ENCODE measurements around the gene PCDHB14.
"Not testable (repeated sequence)": the region's sequence is repeated elsewhere in the genome, so short reads cannot be mapped to it uniquely, and the experiment has no call there.

PCDHB14 gene

GRCh38 chr5:141210281-141210680, 12.9 kb upstream of the PCDHB14 start:
- not testable (repeated sequence) for DNase-seq (ENCODE audit: low read depth in 2 of 2)

- not testable (repeated sequence) for DNase-seq (ENCODE audit: low read depth in 2 of 2)
Measured at GRCh38 chr5:141210849-141211248, 12.3 kb upstream of the PCDHB14 start.

GRCh38 chr5:141213656-141214339, 9.3 kb upstream of the PCDHB14 start, which contains the start of gene PCDHB13:
PCDHB13 (plus strand) TSS chr5:141213919; CDS start chr5:141214124, 205 bp downstream.
- not testable (repeated sequence) for DNase-seq (ENCODE audit: low read depth in 2 of 2)

- DNase-seq (ENCODE audit: low read depth in 2 of 2) = not testable (repeated sequence)
Measured at GRCh38 chr5:141214583-141214982, 8.6 kb upstream of the PCDHB14 start.

- DNase-seq (ENCODE audit: low read depth in 2 of 2) = not testable (repeated sequence)
Measured at GRCh38 chr5:141215504-141215903, 7.6 kb upstream of the PCDHB14 start.

- not testable (repeated sequence) for DNase-seq (ENCODE audit: low read depth in 2 of 2)
Measured at GRCh38 chr5:141216035-141216434, 7.1 kb upstream of the PCDHB14 start.

GRCh38 chr5:141224844-141225243, 1.7 kb downstream of the PCDHB14 start:
- DNase-seq (ENCODE audit: low read depth in 2 of 2) = not testable (repeated sequence)

- DNase-seq (ENCODE audit: low read depth in 2 of 2) = not testable (repeated sequence)
Measured at GRCh38 chr5:141225421-141225820, 2.3 kb downstream of the PCDHB14 start.

GRCh38 chr5:141234109-141234667, 11.0 kb downstream of the PCDHB14 start:
- no peak for DNase-seq (ENCODE audit: low read depth in 2 of 2)

- not testable (repeated sequence) for DNase-seq (ENCODE audit: low read depth in 2 of 2)
Measured at GRCh38 chr5:141235922-141236321, 12.8 kb downstream of the PCDHB14 start.

GRCh38 chr5:141236516-141237313, 13.6 kb downstream of the PCDHB14 start:
- no peak for DNase-seq (ENCODE audit: low read depth in 2 of 2)

GRCh38 chr5:141241496-141241895, 18.4 kb downstream of the PCDHB14 start:
- DNase-seq (ENCODE audit: low read depth in 2 of 2) = no peak

- no peak for DNase-seq (ENCODE audit: low read depth in 2 of 2)
Measured at GRCh38 chr5:141245250-141245717, 22.1 kb downstream of the PCDHB14 start, which contains the start of gene PCDHB15. PCDHB15 (plus strand) TSS chr5:141245395; CDS start chr5:141245579, 184 bp downstream.

GRCh38 chr5:141246971-141247370, 23.8 kb downstream of the PCDHB14 start:
- not testable (repeated sequence) for DNase-seq (ENCODE audit: low read depth in 2 of 2)

- not testable (repeated sequence) for DNase-seq (ENCODE audit: low read depth in 2 of 2)
Measured at GRCh38 chr5:141247434-141247833, 24.3 kb downstream of the PCDHB14 start.

- no peak for DNase-seq (ENCODE audit: low read depth in 2 of 2)
Measured at GRCh38 chr5:141250576-141250975, 27.4 kb downstream of the PCDHB14 start.

GRCh38 chr5:141258464-141258863, 35.3 kb downstream of the PCDHB14 start:
- no peak for DNase-seq (ENCODE audit: low read depth in 2 of 2)

- no peak for DNase-seq (ENCODE audit: low read depth in 2 of 2)
Measured at GRCh38 chr5:141258948-141259347, 35.8 kb downstream of the PCDHB14 start.

- no peak for DNase-seq (ENCODE audit: low read depth in 2 of 2)
Measured at GRCh38 chr5:141260458-141261237, 37.5 kb downstream of the PCDHB14 start.

- DNase-seq (ENCODE audit: low read depth in 2 of 2) = no peak
Measured at GRCh38 chr5:141261238-141261546, 38.0 kb downstream of the PCDHB14 start.

GRCh38 chr5:141269195-141269594, 46.1 kb downstream of the PCDHB14 start:
- no peak for DNase-seq (ENCODE audit: low read depth in 2 of 2)

GRCh38 chr5:141272906-141273305, 49.8 kb downstream of the PCDHB14 start:
- DNase-seq (ENCODE audit: low read depth in 2 of 2) = no peak

Measured in stimulated activated CD8-positive, alpha-beta memory T cell treated with anti-CD3 and anti-CD28 coated beads, Interleukin-15, amount 100 ng/mL, for 48 hours (primary cell).